GM19467 (cell line): ENCODE results near the gene KHDRBS2.

Experiments used
- ATAC-seq: cut with Tn5 transposase; IDR thresholded peaks from one replicate; pipeline ENCODE4 v1.9.1; 2021; ENCODE audit warnings: mild to moderate bottlenecking, moderate library complexity; ENCODE audit not compliant: unreplicated experiment

Gene KHDRBS2

GRCh38 chr6:62192593-62192992 is 93.4 kb downstream of the KHDRBS2 start:
- ATAC-seq = no peak

GRCh38 chr6:62175195-62175594 is 110.8 kb downstream of the KHDRBS2 start:
- no peak for ATAC-seq

GRCh38 chr6:62174548-62174947 is 111.5 kb downstream of the KHDRBS2 start:
- ATAC-seq = no peak

GRCh38 chr6:62167736-62168135 is 118.3 kb downstream of the KHDRBS2 start:
- no peak for ATAC-seq

- no peak for ATAC-seq
Observed at GRCh38 chr6:62162858-62163257, 123.2 kb downstream of the KHDRBS2 start.

GRCh38 chr6:62152796-62153195 is 133.2 kb downstream of the KHDRBS2 start:
- no peak for ATAC-seq

GRCh38 chr6:62150048-62150663 is 135.9 kb downstream of the KHDRBS2 start:
- no peak for ATAC-seq

GRCh38 chr6:62146954-62147853 is 138.8 kb downstream of the KHDRBS2 start:
- ATAC-seq = no peak

GRCh38 chr6:62129127-62129526 is 156.9 kb downstream of the KHDRBS2 start:
- ATAC-seq = no peak

GRCh38 chr6:62119401-62119800 is 166.6 kb downstream of the KHDRBS2 start:
- ATAC-seq = no peak

- no peak for ATAC-seq
Observed at GRCh38 chr6:62103186-62103859, 182.7 kb downstream of the KHDRBS2 start.

- ATAC-seq = no peak
Observed at GRCh38 chr6:62102387-62102786, 183.6 kb downstream of the KHDRBS2 start.

GRCh38 chr6:62090442-62091229 is 195.4 kb downstream of the KHDRBS2 start:
- ATAC-seq = no peak

GRCh38 chr6:62089781-62090180 is 196.2 kb downstream of the KHDRBS2 start:
- no peak for ATAC-seq

GRCh38 chr6:62086047-62086446 is 200.0 kb downstream of the KHDRBS2 start:
- no peak for ATAC-seq

GRCh38 chr6:62075869-62076268 is 210.2 kb downstream of the KHDRBS2 start:
- no peak for ATAC-seq

GRCh38 chr6:62059901-62060300 is 226.1 kb downstream of the KHDRBS2 start:
- ATAC-seq = no peak

GRCh38 chr6:62057300-62057699 is 228.7 kb downstream of the KHDRBS2 start:
- no peak for ATAC-seq

GRCh38 chr6:62045502-62045901 is 240.5 kb downstream of the KHDRBS2 start:
- no peak for ATAC-seq

GRCh38 chr6:62043084-62043483 is 242.9 kb downstream of the KHDRBS2 start:
- ATAC-seq = no peak

- no peak for ATAC-seq
Observed at GRCh38 chr6:62042429-62042828, 243.6 kb downstream of the KHDRBS2 start.
